Brain microvascular endothelial cell (primary cell): Measurements from ENCODE around the gene FXYD2.

Source experiments
- DNase-seq: peaks from one replicate; pipeline ENCODE4 v3.0.0-alpha.2; 2020
- H3K27ac ChIP-seq: fragments of 250-450 bp; sonication (Bioruptor Pico); 2 replicates; pipeline ENCODE4 v1.5.1; 2020; ENCODE audit warnings: mild to moderate bottlenecking, moderate library complexity
- H3K27me3 ChIP-seq: fragments of 250-450 bp; sonication (Bioruptor Pico); replicated peaks from 2 replicates; pipeline ENCODE4 v1.5.1; 2020; ENCODE audit warnings: mild to moderate bottlenecking
- H3K36me3 ChIP-seq: fragments of 250-450 bp; sonication (Bioruptor Pico); replicated peaks from 2 replicates; pipeline ENCODE4 v1.5.1; 2020; ENCODE audit warnings: mild to moderate bottlenecking
- H3K4me3 ChIP-seq: 2 replicates; pipeline ENCODE4 v1.5.1; 2011; ENCODE audit warnings: low read depth, mild to moderate bottlenecking, control low read depth, low read length, moderate library complexity
- CTCF ChIP-seq: IDR thresholded peaks from 2 replicates; pipeline ENCODE4 v1.5.1; 2011; ENCODE audit warnings: low read depth, mild to moderate bottlenecking, moderate library complexity, low read length, control low read depth, inconsistent platforms; ENCODE audit errors: missing control alignments
- in situ Hi-C: cut with HindIII; loops from 2 replicates; pipeline ENCODE4 v1.10.0; 2017; ENCODE audit warnings: low sequenced_read_pairs, low pct_ligation_motif_present

Gene FXYD2

GRCh38 chr11:117860139-117860538 is 35.6 kb upstream of the FXYD2 start:
- no peaks in the 10 kb centered on the region for H3K27me3 ChIP-seq
- H3K27ac ChIP-seq: no peak overlapping the region
- no peak for DNase-seq
- H3K4me3 ChIP-seq: no peak overlapping the region
- TF ChIP-seq CTCF: no peak
- in situ Hi-C loops: no loop called here
- H3K36me3 ChIP-seq: no peaks in the 10 kb centered on the region

GRCh38 chr11:117859488-117860112 is 35.1 kb upstream of the FXYD2 start:
- no peaks in the 10 kb centered on the region for H3K27me3 ChIP-seq
- H3K36me3 ChIP-seq: no peaks in the 10 kb centered on the region
- no peak overlapping the region for H3K27ac ChIP-seq
- no peak for DNase-seq
- in situ Hi-C loops: no loop called here
- no peak overlapping the region for H3K4me3 ChIP-seq
- TF ChIP-seq CTCF: no peak

DNA sequence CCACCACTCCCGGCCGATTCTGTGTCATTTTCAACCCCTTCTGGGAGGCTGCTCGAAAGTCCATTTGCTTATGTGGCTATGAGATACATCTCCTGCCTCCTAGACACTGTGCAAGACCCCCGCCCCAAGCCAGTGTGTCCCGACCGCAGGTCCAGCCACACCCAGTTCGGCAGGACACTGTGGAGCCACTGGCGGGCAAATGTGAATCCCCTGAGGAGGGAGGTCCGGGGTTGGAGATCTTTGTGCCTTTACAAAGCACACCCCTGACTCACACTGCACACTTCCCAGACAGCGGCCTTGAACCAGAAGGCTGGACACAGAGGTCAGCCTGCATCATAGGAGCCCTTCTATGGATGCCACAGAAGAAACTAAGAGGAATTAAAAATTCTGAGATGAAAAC is 34.5 kb upstream of the FXYD2 start:
- H3K27me3 ChIP-seq: no peaks in the 10 kb centered on the region
- H3K4me3 ChIP-seq: no peak overlapping the region
- no peak for DNase-seq
- TF ChIP-seq CTCF: no peak
- in situ Hi-C loops: no loop called here
- H3K27ac ChIP-seq: no peak overlapping the region
- no peaks in the 10 kb centered on the region for H3K36me3 ChIP-seq

GRCh38 chr11:117857734-117858414 is 33.3 kb upstream of the FXYD2 start:
- no peak overlapping the region for H3K4me3 ChIP-seq
- no peak for DNase-seq
- no peak for TF ChIP-seq CTCF
- H3K36me3 ChIP-seq: no peaks in the 10 kb centered on the region
- in situ Hi-C loops: no loop called here
- no peaks in the 10 kb centered on the region for H3K27me3 ChIP-seq
- H3K27ac ChIP-seq: no peak overlapping the region

DNA sequence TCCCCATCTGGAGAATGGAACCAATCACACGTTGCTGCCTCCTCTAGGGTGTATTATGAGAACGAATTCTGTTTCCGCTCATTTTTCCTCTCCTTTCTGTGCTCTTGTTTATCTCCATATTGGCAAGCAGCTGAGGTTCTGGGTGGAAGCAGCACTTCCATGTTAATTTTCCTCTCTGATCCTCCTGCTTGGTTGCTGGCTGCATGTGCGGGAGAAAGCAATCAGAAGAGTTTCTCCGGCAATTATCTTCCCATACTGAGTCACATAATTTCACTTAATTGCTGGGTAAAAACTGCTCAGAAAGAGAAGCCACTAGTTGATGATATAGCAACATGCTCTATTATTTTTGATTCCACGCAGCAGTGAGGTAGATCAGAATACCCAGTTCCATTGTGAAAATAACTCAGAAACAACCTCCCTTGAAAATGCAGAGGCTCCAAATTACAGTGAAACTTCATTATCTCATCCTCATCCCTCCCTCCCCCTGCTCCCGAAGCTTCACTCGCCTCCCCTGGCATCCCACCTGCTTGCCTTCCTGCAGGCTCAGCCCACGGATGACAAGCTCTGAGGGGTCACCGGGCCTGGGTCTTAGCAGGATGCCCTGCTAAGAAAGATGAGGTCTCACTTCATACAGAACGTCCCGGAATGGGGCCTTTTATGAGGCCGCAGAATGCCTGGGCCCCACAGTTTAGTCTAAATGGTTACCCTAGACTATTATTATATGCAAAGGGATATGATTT is 31.5 kb upstream of the FXYD2 start:
- Histone ChIP-seq H3K4me3 (no peak overlapping the region), H3K36me3 (no peaks in the 10 kb centered on the region), H3K27ac (no peak overlapping the region), H3K27me3 (no peaks in the 10 kb centered on the region)
- DNase-seq: no peak
- in situ Hi-C loops: no loop called here
- TF ChIP-seq CTCF: no peak
